GM23248 (cell line): ENCODE measurements around the gene DYRK1A. TPM values are rescaled to one million over a fixed set of nuclear protein-coding genes. Genes with fewer than 3 reads are reported as not detected.
A peak's percentile ranks its signal among the peaks of the same experiment; 100 is the strongest.

ENCODE experiments used
- DNase-seq: peaks from one replicate; pipeline ENCODE4 v3.0.0-alpha.2; 2015
- H2AFZ ChIP-seq: fragments of 200-600 bp; sonication (generic); 2 replicates; pipeline ENCODE4 v1.6.1; 2016; ENCODE audit warnings: antibody characterized with exemption
- H3F3A ChIP-seq: fragments of 200-600 bp; sonication (generic); 2 replicates; pipeline ENCODE4 v1.6.1; 2016; ENCODE audit warnings: mild to moderate bottlenecking, antibody characterized with exemption, mixed run types; ENCODE audit not compliant: insufficient read depth
- H3K27ac ChIP-seq: fragments of 200-600 bp; sonication (generic); 2 replicates; pipeline ENCODE4 v1.5.1; 2016; ENCODE audit warnings: mild to moderate bottlenecking
- H3K27me3 ChIP-seq: fragments of 200-600 bp; sonication (generic); replicated peaks from 2 replicates; pipeline ENCODE4 v1.6.1; 2016; ENCODE audit warnings: mild to moderate bottlenecking; ENCODE audit not compliant: insufficient read depth
- H3K36me3 ChIP-seq: fragments of 200-600 bp; sonication (generic); 2 replicates; pipeline ENCODE4 v1.6.1; 2016; ENCODE audit warnings: low read depth, mild to moderate bottlenecking
- H3K4me1 ChIP-seq: fragments of 200-600 bp; sonication (generic); 2 replicates; pipeline ENCODE4 v1.6.1; 2016; ENCODE audit warnings: mild to moderate bottlenecking; ENCODE audit not compliant: insufficient read depth
- H3K4me2 ChIP-seq: fragments of 200-600 bp; sonication (generic); one replicate; pipeline ENCODE4 v1.6.1; 2016; ENCODE audit warnings: mild to moderate bottlenecking; ENCODE audit not compliant: unreplicated experiment
- H3K4me3 ChIP-seq: fragments of 200-600 bp; sonication (generic); 2 replicates; pipeline ENCODE4 v1.5.1; 2016; ENCODE audit warnings: mild to moderate bottlenecking
- H3K79me2 ChIP-seq: fragments of 200-600 bp; sonication (generic); 2 replicates; pipeline ENCODE4 v1.6.1; 2016; ENCODE audit warnings: mild to moderate bottlenecking; ENCODE audit not compliant: insufficient read depth
- H3K9ac ChIP-seq: fragments of 200-600 bp; sonication (generic); 2 replicates; pipeline ENCODE4 v1.6.1; 2016; ENCODE audit warnings: mild to moderate bottlenecking
- H3K9me2 ChIP-seq: fragments of 200-600 bp; sonication (generic); 2 replicates; pipeline ENCODE4 v1.6.1; 2016; ENCODE audit warnings: mixed run types, mild to moderate bottlenecking, moderate library complexity; ENCODE audit not compliant: insufficient read depth
- H3K9me3 ChIP-seq: fragments of 200-600 bp; sonication (generic); one replicate; pipeline ENCODE4 v1.6.1; 2017; ENCODE audit warnings: low read depth
- H4K20me1 ChIP-seq: fragments of 200-600 bp; sonication (generic); 2 replicates; pipeline ENCODE4 v1.6.0; 2016; ENCODE audit not compliant: insufficient read depth
- EZH2 ChIP-seq: fragments of 200-600 bp; sonication (generic); IDR thresholded peaks from 2 replicates; pipeline ENCODE4 v1.6.1; 2018; ENCODE audit warnings: antibody characterized with exemption, mild to moderate bottlenecking; ENCODE audit not compliant: insufficient read depth, poor library complexity, severe bottlenecking
- EZH2phosphoT487 ChIP-seq: fragments of 200-600 bp; sonication (generic); IDR thresholded peaks from 2 replicates; pipeline ENCODE4 v1.6.1; 2018; ENCODE audit warnings: antibody characterized with exemption, moderate library complexity, mild to moderate bottlenecking, low read depth; ENCODE audit not compliant: insufficient read depth
- WGBS, 2 experiments: methylation state at CpG; one replicate each; pipeline ENCODE4 v1.1.6; 2015 to 2017; ENCODE audit warnings: low lambda C conversion rate in 2 of 2, low coverage in 1 of 2; ENCODE audit errors: missing lambda C conversion rate in 2 of 2; 5-methylcytosine and 5-hydroxymethylcytosine counted together
- in situ Hi-C: fragments of 300-500 bp; cut with MboI; formaldehyde crosslinking; loops from 2 replicates; pipeline ENCODE4 v1.15.0; 2020
- polyA plus RNA-seq: library from polyadenylated mRNA; unstranded; fragments of >200 nt; fragmentation: Nextera tagmentation; extraction: Ambion mirVana; gene quantifications from 2 replicates; pipeline ENCODE4 v1.2.1, GENCODE V29; 2016
- total RNA-seq: library from RNA; depleted of rRNA; stranded (reverse); fragments of >200 nt; shearing (Covaris generic); gene quantifications from 2 replicates; pipeline ENCODE4 v1.2.3, GENCODE V29; 2014

Gene DYRK1A
- total and polyA plus RNA-seq, 2 experiments from 2014 or later: 2.5 to 41.3 TPM

DNA sequence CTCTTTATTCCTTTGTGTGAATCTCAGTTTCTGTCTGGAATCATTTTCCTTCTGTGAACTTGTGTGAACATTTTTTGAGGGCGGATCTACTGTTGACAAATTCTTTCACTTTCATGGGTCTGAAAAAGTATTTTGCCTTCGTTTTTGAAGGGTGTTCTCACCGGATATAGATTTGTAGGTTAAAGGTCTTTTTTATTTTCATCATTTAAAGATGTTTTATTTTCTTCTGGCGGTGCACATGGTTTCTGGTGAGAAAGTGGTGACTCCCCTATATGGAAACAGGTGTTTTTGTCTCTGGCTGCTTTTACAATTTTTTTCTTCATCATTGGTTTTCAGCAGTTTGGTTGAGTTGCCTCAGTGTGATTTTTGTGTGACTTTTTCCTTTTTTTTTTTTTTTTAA lies 94.9 kb downstream of the DYRK1A start:
- no peak for TF ChIP-seq EZH2
- TF ChIP-seq EZH2phosphoT487: no peak
- H3K4me3 ChIP-seq: peak overlapping the region; percentile 18; the same call in 1 of the 2 replicates
- H3K9me2 ChIP-seq: no peaks in the 10 kb centered on the region
- H3K36me3 ChIP-seq: no peaks in the 10 kb centered on the region
- H3K9ac ChIP-seq: no peak overlapping the region
- H3F3A ChIP-seq: peaks cover 23% of the 10 kb centered on the region; the same call in 1 of the 2 replicates
- peak overlapping the region; percentile 20; the same call in 1 of the 2 replicates for H3K27ac ChIP-seq
- H3K4me1 ChIP-seq: peaks cover 45% of the 10 kb centered on the region
- in situ Hi-C loops: no loop called here
- H3K27me3 ChIP-seq: no peaks in the 10 kb centered on the region
- H4K20me1 ChIP-seq: peaks cover 38% of the 10 kb centered on the region
- 23 to 25% methylated on average over 4 of the region's 4 CpGs for WGBS, 2 experiments
- H3K4me2 ChIP-seq: peak overlapping the region; percentile 66
- DNase-seq: peak; percentile 36
- no peak overlapping the region for H2AFZ ChIP-seq
- peaks cover 100% of the 10 kb centered on the region for H3K79me2 ChIP-seq
- H3K9me3 ChIP-seq: no peaks in the 10 kb centered on the region

GRCh38 chr21:37462087-37462861 lies 95.7 kb downstream of the DYRK1A start:
- Histone ChIP-seq H3K9me3 (no peaks in the 10 kb centered on the region), H3K4me3 (no peak overlapping the region), H3K9ac (no peak overlapping the region), H3K36me3 (no peaks in the 10 kb centered on the region), H3K4me2 (peak overlapping the region; percentile 66), H3K79me2 (peaks cover 100% of the 10 kb centered on the region), H4K20me1 (peaks cover 36% of the 10 kb centered on the region), H3F3A (peaks cover 23% of the 10 kb centered on the region; the same call in 1 of the 2 replicates), H3K27me3 (no peaks in the 10 kb centered on the region), H3K27ac (peak overlapping the region; percentile 20; the same call in 1 of the 2 replicates), H3K4me1 (peaks cover 45% of the 10 kb centered on the region), H2AFZ (no peak overlapping the region), H3K9me2 (no peaks in the 10 kb centered on the region)
- no peak for DNase-seq
- WGBS, 2 experiments: 47 to 51% methylated on average over 5 of the region's 5 CpGs
- TF ChIP-seq EZH2phosphoT487: no peak
- TF ChIP-seq EZH2: no peak
- in situ Hi-C loops: no loop called here

DNA sequence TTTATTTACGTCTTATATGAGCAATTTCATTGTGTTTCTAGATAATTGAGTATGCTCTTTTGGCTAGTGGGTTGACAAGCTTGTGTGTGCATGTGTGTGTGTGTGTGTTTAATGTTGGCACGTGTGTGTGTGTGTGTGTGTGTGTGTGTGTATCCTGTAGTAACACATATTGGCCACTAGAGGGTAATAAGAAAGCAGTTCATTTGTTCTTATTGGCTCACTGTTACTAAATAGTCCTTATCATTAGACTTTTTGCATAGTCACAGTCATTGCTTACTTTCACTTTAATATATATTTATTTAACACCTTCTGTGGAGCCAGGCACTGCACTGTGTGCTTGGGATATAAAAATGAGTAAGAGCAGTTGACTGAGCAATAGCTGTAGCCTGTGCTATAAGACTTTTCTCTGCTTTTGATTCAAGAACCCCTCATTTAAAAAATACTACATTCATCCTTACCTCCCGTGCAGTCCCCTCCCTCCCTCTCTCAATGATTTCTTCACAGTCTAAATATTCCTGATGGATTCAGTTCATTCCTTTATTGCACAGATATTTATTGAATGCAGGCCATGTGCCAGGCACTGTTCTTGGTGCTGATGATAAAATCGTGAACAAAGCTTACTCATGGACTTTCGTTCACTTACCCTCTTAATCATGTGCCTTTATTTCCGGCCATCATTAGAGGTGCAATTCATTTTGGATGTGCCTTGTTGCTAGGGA lies 96.7 kb downstream of the DYRK1A start:
- H3K4me2 ChIP-seq: peak overlapping the region; percentile 82
- 16 to 17% methylated on average over 6 of the region's 6 CpGs for WGBS, 2 experiments

DNA sequence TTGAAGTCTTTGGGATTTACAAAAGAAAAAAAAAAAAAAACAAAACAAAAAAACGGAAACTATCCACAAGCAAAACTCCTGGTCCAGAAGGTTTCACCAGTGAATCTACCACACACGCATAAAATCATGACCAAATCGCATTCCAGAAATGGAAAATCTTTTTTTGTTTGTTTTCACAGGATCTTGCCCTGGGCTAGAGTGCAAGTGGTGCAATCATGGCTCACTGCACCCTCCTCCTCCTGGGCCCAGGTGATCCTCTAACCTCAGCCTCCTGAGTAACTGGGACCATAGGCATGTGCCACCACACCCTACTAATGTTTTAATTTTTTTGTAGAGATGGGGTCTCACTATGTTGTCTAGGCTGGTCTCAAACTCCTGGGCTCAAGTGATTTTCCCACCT lies 100.5 kb downstream of the DYRK1A start:
- peaks cover 23% of the 10 kb centered on the region; the same call in 1 of the 2 replicates for H3F3A ChIP-seq
- TF ChIP-seq EZH2phosphoT487 (no peak), EZH2 (no peak)
- H4K20me1 ChIP-seq: peaks cover 23% of the 10 kb centered on the region; the same call in 1 of the 2 replicates
- H3K4me2 ChIP-seq: no peak overlapping the region
- 93 to 96% methylated on average over 3 of the region's 3 CpGs for WGBS, 2 experiments
- H3K9ac ChIP-seq: no peak overlapping the region
- in situ Hi-C loops: no loop called here
- peaks cover 18% of the 10 kb centered on the region for H3K4me1 ChIP-seq
- H3K27me3 ChIP-seq: no peaks in the 10 kb centered on the region
- DNase-seq: no peak
- no peak overlapping the region for H2AFZ ChIP-seq
- H3K9me3 ChIP-seq: no peaks in the 10 kb centered on the region
- no peaks in the 10 kb centered on the region for H3K9me2 ChIP-seq
- no peak overlapping the region for H3K27ac ChIP-seq
- H3K36me3 ChIP-seq: no peaks in the 10 kb centered on the region; the same call in 1 of the 2 replicates
- no peak overlapping the region for H3K4me3 ChIP-seq
- H3K79me2 ChIP-seq: peaks cover 100% of the 10 kb centered on the region

More for the DNA sequence above, 96.7 kb downstream of the DYRK1A start:
- Histone ChIP-seq H3K36me3 (no peaks in the 10 kb centered on the region), H3K79me2 (peaks cover 100% of the 10 kb centered on the region), H3F3A (peaks cover 23% of the 10 kb centered on the region; the same call in 1 of the 2 replicates), H4K20me1 (peaks cover 34% of the 10 kb centered on the region), H3K27ac (peak overlapping the region; percentile 68), H3K4me1 (peaks cover 45% of the 10 kb centered on the region), H2AFZ (no peak overlapping the region), H3K9me2 (no peaks in the 10 kb centered on the region), H3K9me3 (no peaks in the 10 kb centered on the region), H3K9ac (0 out of 2 replicates have a peak overlapping the region, but pooled peaks have one; percentile 41), H3K4me3 (peak overlapping the region; percentile 60), H3K27me3 (no peaks in the 10 kb centered on the region)
- in situ Hi-C loops: no loop called here
- no peak for TF ChIP-seq EZH2phosphoT487
- TF ChIP-seq EZH2: no peak
- DNase-seq: peak; percentile 79
